Inferior parietal cortex (tissue), 1 donor: ENCODE data around the gene OSBP2.

Source experiments
- DNase-seq: peaks from one replicate; pipeline ENCODE4 v3.0.0-alpha.2; 2016; ENCODE audit errors: extremely low spot score

The OSBP2 gene

GRCh38 chr22:30881361-30882183 is 186.9 kb downstream of the OSBP2 start:
- DNase-seq = no peak

DNA sequence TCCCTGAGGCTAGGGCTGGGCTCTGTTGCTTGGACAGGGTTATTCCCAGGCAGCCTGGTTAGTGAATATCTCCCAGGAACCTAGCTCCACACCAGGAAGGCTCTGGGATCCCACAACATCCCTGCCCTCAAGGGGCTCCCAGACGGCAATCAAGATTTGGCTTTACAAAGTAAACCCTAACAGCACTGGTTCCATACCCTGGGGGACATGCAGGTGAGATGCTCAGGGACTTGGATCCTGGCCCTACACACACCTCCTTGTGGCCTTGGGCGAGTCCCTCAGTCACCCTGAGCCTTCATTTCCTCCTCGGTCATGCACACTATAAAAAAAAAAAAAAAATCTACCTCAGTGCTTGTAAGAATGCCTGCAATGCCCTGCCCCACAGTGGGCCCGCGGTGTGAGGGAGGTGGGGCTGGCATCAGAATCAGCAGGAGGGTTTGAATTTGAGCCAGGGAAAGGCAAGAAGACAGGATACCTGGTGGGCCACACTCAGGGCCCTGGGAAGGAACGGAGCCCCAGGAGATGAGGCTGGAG is 187.6 kb downstream of the OSBP2 start:
- DNase-seq = no peak

DNA sequence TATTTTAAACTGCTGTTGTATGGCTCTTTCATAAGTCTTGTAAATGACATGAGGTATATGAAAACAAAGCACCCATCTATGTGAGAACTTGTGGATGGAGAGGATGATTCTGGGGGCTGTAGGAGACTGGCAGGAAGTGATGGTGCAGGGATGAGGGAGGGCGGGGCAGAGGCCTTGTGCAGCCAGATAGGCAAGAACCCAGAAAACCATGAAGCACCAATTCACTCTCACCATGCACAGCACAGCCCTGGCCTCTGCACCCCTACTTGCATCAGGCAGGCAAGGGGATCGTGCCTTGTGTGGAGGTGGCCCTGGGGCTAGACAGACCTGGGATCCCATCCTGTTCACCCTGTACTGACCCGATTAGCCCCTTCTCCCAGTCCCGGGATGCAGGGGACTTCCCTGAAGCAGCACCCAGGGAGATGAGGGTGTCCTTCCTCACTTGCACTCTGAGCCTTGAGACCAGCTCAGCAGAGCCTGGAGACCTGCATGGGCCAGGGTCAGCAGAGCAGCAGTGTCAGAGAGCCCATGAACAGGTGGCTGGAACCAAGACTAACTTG is 188.4 kb downstream of the OSBP2 start:
- DNase-seq = no peak

- DNase-seq = no peak
Measured at GRCh38 chr22:30883586-30884145, 189.0 kb downstream of the OSBP2 start.

DNA sequence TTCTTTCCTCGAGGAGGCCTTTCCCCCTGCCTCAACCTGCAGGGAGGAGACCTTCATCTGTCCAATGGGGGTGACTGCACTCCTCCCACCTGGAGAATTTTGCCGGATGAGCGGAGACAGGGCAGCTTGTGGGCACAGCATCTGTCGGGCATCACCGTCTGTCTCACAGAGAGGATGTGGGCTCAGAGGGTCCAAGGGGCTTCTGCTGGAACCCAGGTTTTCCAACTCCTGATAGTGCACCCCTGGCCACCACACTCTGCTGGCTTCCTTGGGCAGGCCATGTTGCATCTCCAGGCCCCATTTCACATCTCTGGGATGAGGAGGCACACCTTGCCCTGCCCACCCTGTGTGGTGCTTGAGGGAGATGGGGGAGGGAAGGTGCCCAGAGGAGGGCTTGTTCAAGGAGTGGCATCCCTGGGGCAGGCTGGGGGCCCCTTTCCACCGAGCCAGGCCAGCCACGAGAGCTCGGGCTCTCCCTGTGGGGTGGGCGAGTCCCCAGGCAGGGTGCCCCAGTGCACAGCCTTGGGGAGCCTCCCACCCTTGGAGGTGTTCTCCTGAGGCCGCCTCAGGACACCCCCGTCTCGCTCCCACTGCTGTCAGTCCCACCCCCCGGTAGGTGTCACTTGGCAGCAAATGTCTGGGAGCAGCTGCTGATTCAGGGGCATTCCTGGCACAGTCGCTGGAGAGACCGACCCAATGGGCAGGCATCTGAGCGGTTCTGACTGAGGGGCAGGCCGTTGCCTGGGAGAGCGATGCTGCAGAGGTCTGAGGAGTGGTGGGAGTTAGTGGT is 189.7 kb downstream of the OSBP2 start:
- no peak for DNase-seq

DNA sequence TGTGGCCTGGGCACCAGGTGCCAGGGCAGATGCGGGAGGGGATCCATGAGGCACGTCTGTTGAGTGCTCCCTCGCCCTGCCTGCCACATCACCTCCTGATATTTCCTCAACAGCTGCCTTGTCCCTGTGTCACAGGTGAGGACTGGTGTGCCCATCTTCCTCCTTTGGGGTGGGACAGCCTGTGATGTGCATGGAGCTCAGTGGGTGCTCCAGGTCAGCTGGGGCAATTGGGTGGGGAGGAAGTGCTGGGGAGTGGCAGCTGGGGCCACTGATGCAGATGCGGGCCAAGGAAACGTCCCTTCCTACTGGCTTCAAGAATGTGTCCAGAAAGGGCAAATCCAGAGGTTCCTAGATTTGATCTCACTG is 190.3 kb downstream of the OSBP2 start:
- DNase-seq = no peak

- no peak for DNase-seq
Measured at GRCh38 chr22:30885591-30885990, 190.9 kb downstream of the OSBP2 start.

- DNase-seq = no peak
Measured at GRCh38 chr22:30887453-30887852, 192.8 kb downstream of the OSBP2 start.

DNA sequence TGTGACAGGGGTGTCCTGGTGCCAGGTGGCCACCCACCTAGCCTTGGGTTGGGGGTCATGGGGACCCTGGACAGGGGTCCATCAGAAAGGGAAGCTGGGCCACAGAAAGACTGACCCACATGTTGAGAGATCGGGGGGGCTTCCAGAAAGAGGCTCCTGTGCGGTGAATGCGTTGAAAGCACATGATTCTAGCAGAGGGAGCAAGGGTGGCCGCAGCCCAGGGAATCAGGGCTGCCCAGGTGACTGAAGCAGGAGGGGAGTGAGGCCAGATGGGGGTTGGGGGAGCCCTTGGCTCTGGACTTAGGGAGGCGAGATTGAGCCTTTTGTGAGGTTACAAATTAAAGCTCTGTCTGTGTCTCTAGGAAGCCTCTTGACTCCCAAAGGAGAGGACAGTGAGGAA is 193.2 kb downstream of the OSBP2 start:
- DNase-seq = no peak

GRCh38 chr22:30889268-30889995 is 194.8 kb downstream of the OSBP2 start:
- no peak for DNase-seq

GRCh38 chr22:30889996-30890480 is 195.4 kb downstream of the OSBP2 start:
- DNase-seq = no peak

- DNase-seq = no peak
Measured at GRCh38 chr22:30890686-30891442, 196.2 kb downstream of the OSBP2 start.

DNA sequence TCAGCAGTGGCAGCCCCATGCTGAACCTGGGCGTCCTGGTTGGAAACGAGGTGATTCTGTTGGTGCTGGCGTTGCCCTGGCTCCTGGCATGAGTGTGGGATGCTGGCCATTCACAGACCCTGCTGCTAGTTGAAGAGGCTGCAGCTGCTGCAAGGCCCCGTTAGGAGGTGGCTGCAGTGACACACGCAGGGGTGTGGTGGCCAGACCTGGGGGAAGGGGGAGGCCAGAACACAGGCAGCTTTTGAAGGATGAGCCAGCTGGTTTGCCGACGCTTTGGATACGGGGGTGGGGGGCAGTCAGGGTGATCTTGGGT is 196.7 kb downstream of the OSBP2 start:
- no peak for DNase-seq

GRCh38 chr22:30891781-30892180 is 197.1 kb downstream of the OSBP2 start:
- no peak for DNase-seq

DNA sequence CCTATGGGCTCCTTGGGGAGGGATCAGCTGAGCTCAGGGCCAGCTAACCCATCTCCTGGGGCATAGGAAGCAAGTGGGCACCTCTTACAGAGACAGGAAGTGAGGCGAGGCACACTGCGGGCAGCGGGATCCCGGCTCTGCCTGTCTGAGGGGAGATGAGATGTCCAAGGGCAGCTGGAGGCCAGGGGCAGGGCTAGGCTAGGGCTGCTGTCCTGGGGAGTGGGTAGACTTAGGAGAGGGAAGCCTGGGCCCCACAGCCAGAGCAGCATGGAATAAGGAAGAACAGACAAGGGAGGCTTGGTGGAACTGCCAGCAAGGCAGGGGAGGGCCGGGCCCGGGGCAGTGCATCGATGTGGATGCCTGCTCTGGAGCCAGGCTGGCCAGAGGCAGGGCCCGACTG is 197.6 kb downstream of the OSBP2 start:
- DNase-seq = no peak

GRCh38 chr22:30892731-30893221 is 198.1 kb downstream of the OSBP2 start:
- no peak for DNase-seq

DNA sequence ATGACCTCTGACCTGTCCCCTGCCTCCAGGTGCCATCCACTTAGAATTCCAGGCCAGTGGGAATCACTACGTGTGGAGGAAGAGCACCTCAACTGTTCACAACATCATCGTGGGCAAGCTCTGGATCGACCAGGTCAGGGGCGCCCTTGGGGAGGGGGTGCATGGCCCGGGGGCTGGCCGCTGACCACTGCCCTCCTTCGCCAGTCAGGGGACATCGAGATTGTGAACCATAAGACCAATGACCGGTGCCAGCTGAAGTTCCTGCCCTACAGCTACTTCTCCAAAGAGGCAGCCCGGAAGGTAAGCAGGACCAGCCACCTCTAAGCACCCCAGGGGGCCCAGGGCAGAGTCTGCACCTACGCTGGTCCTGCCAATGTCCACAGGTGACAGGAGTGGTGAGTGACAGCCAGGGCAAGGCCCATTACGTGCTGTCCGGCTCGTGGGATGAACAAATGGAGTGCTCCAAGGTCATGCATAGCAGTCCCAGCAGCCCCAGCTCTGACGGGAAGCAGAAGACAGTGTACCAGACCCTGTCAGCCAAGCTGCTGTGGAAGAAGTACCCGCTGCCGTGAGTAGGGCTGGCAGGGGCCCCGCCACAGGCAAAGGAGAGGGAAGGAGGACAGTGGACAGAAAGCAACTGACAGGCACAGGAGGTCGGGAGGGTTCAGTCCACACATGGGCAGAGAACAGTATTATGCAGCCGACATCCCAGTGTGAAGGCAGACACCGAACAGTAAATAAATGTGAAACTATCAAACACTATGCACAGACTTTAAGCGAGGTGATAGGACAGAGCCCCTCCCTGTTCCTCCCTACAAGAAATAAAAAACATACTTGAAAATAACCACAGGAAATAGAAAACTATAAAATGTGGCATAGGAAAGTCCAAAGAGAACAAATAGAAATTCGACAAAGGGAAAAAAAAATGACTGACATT is 199.0 kb downstream of the OSBP2 start:
- DNase-seq = no peak

GRCh38 chr22:30894371-30894740 is 199.7 kb downstream of the OSBP2 start:
- no peak for DNase-seq

- no peak for DNase-seq
Measured at GRCh38 chr22:30902496-30903357, 208.1 kb downstream of the OSBP2 start.
